SK-N-MC (cell line): ENCODE results near the gene TRMT6.

ENCODE experiments used
- EZH2 ChIP-seq: fragments of 200-600 bp; sonication (generic); IDR thresholded peaks from one replicate; pipeline ENCODE4 v1.6.1; 2017; ENCODE audit warnings: antibody characterized with exemption
- FOXP2 ChIP-seq: optimal IDR thresholded peaks from 2 replicates; pipeline ENCODE3; 2011; ENCODE audit warnings: mild to moderate bottlenecking, moderate library complexity; ENCODE audit not compliant: insufficient read depth; ENCODE audit errors: extremely low read length, control extremely low read depth
- POLR2AphosphoS5 ChIP-seq: IDR thresholded peaks from 2 replicates; pipeline ENCODE4 v1.6.1; 2012; ENCODE audit warnings: mild to moderate bottlenecking, low read depth, low read length, borderline replicate concordance

- TF ChIP-seq POLR2AphosphoS5 (no peak), EZH2 (no peak), FOXP2 (no peak)
Measured at GRCh38 chr20:5936238-5936637, 14.1 kb downstream of the TRMT6 start.
